ENCODE results near the gene NACAD. TPM values are rescaled to one million over a fixed set of nuclear protein-coding genes. Genes with fewer than 3 reads are reported as not detected.
A peak's percentile ranks its signal among the peaks of the same experiment; 100 is the strongest.

The NACAD gene
- total RNA-seq, 2 donors from 2014 or later, result 10.8 to 11.1 TPM

GRCh38 chr7:45080958-45081669 is 7.7 kb downstream of the NACAD start:
- ATAC-seq (ENCODE audit: insufficient number of reproducible peaks, low FRiP score, low read depth) (peak; percentile 36), DNase-seq (ENCODE audit: low spot score) (no peak)
- no peak overlapping the region for H3K4me3 ChIP-seq
- no peaks in the 10 kb centered on the region for H3K4me1 ChIP-seq (ENCODE audit: control insufficient read depth in 1 of 2, low read depth in 2 of 2)
- H3K36me3 ChIP-seq, result peaks cover under 1% of the 10 kb centered on the region
- no peaks in the 10 kb centered on the region for H3K9me3 ChIP-seq
- no peaks in the 10 kb centered on the region for H3K27me3 ChIP-seq (replicated peaks; ENCODE audit: insufficient read depth)
- H3K27ac ChIP-seq, result no peak overlapping the region
- TF ChIP-seq CTCF (IDR thresholded peaks at IDR 0.05), result no peak

- Histone ChIP-seq H3K4me1 (ENCODE audit: control insufficient read depth in 1 of 2, low read depth in 2 of 2) (no peaks in the 10 kb centered on the region), H3K27ac (no peak overlapping the region), H3K9me3 (no peaks in the 10 kb centered on the region), H3K27me3 (replicated peaks; ENCODE audit: insufficient read depth) (no peaks in the 10 kb centered on the region), H3K4me3 (no peak overlapping the region), H3K36me3 (peaks cover 8% of the 10 kb centered on the region)
- no peak for ATAC-seq (ENCODE audit: insufficient number of reproducible peaks, low FRiP score, low read depth)
- no peak for TF ChIP-seq CTCF (IDR thresholded peaks at IDR 0.05)
- no peak for DNase-seq (ENCODE audit: low spot score)
Measured at GRCh38 chr7:45080265-45080957, 8.4 kb downstream of the NACAD start.

- ATAC-seq (ENCODE audit: insufficient number of reproducible peaks, low FRiP score, low read depth) (no peak), DNase-seq (ENCODE audit: low spot score) (no peak)
- H3K9me3 ChIP-seq, result no peaks in the 10 kb centered on the region
- H3K4me3 ChIP-seq, result no peak overlapping the region
- H3K36me3 ChIP-seq, result peaks cover 24% of the 10 kb centered on the region
- no peak for TF ChIP-seq CTCF (IDR thresholded peaks at IDR 0.05)
- no peaks in the 10 kb centered on the region for H3K27me3 ChIP-seq (replicated peaks; ENCODE audit: insufficient read depth)
- no peaks in the 10 kb centered on the region for H3K4me1 ChIP-seq (ENCODE audit: control insufficient read depth in 1 of 2, low read depth in 2 of 2)
- no peak overlapping the region for H3K27ac ChIP-seq
Measured at GRCh38 chr7:45078125-45078681, 10.6 kb downstream of the NACAD start.

GRCh38 chr7:45077579-45077978 is 11.2 kb downstream of the NACAD start:
- H3K4me3 ChIP-seq, result no peak overlapping the region
- no peaks in the 10 kb centered on the region for H3K9me3 ChIP-seq
- no peaks in the 10 kb centered on the region for H3K4me1 ChIP-seq (ENCODE audit: control insufficient read depth in 1 of 2, low read depth in 2 of 2)
- no peak for TF ChIP-seq CTCF (IDR thresholded peaks at IDR 0.05)
- DNase-seq (ENCODE audit: low spot score) (no peak), ATAC-seq (ENCODE audit: insufficient number of reproducible peaks, low FRiP score, low read depth) (no peak)
- H3K27me3 ChIP-seq (replicated peaks; ENCODE audit: insufficient read depth), result no peaks in the 10 kb centered on the region
- no peak overlapping the region for H3K27ac ChIP-seq
- H3K36me3 ChIP-seq, result peaks cover 26% of the 10 kb centered on the region

GRCh38 chr7:45076946-45077345 is 11.8 kb downstream of the NACAD start:
- no peak for TF ChIP-seq CTCF (IDR thresholded peaks at IDR 0.05)
- Histone ChIP-seq H3K4me1 (ENCODE audit: control insufficient read depth in 1 of 2, low read depth in 2 of 2) (no peaks in the 10 kb centered on the region), H3K27ac (no peak overlapping the region), H3K27me3 (replicated peaks; ENCODE audit: insufficient read depth) (no peaks in the 10 kb centered on the region), H3K9me3 (no peaks in the 10 kb centered on the region), H3K36me3 (peaks cover 29% of the 10 kb centered on the region), H3K4me3 (no peak overlapping the region)
- DNase-seq (ENCODE audit: low spot score), result no peak
- ATAC-seq (ENCODE audit: insufficient number of reproducible peaks, low FRiP score, low read depth), result no peak

Data from thoracic aorta (tissue), 2 donors.